Panc1 (cell line): Measurements from ENCODE around the gene SSBP3. TPM values are rescaled to one million over a fixed set of nuclear protein-coding genes. Genes with fewer than 3 reads are reported as not detected.
"Not testable (repeated sequence)": the region's sequence is repeated elsewhere in the genome, so short reads cannot be mapped to it uniquely, and the experiment has no call there.

Source experiments
- ATAC-seq: fragments of 200-7000 bp; cut with Tn5 transposase; 2 replicates; pipeline ENCODE4 v1.9.1; 2020; ENCODE audit warnings: mild to moderate bottlenecking, moderate library complexity
- BruUV-seq: library from RNA; stranded (reverse); fragments of 400-500 nt; replicated peaks from 2 replicates; lab custom pipeline; 2021; lab: Mats Ljungman, UMichigan
- CTCF ChIA-PET: fragments of 300-600 bp; sonication (Branson Sonifier 250); formaldehyde crosslinking; loops from one replicate; lab custom pipeline; 2022; ENCODE audit warnings: antibody characterized with exemption; lab: Charles Lee
- POLR2A ChIA-PET: fragments of 300-600 bp; sonication (Branson Sonifier 250); formaldehyde crosslinking; loops from one replicate; lab custom pipeline; 2022; ENCODE audit warnings: antibody characterized with exemption; lab: Charles Lee
- DNase-seq: peaks from one replicate; pipeline ENCODE4 v3.0.0-alpha.2; 2010; ENCODE audit warnings: low read depth, low spot score
- H3K27ac ChIP-seq: 2 replicates; pipeline ENCODE4 v1.5.1; 2011; ENCODE audit warnings: mild to moderate bottlenecking, low read length, inconsistent platforms
- H3K27me3 ChIP-seq: fragments of 200-500 bp; sonication (Bioruptor generic); 2 replicates; pipeline ENCODE4 v1.6.0; 2014; ENCODE audit warnings: low read length, inconsistent platforms; ENCODE audit not compliant: control insufficient read depth, insufficient read depth
- H3K36me3 ChIP-seq: fragments of 200-500 bp; sonication (Bioruptor generic); 2 replicates; pipeline ENCODE4 v1.5.1; 2014; ENCODE audit warnings: inconsistent platforms, mild to moderate bottlenecking, low read length, moderate library complexity; ENCODE audit not compliant: control insufficient read depth, insufficient read depth
- H3K4me1 ChIP-seq: 2 replicates; pipeline ENCODE4 v1.5.1; 2011; ENCODE audit warnings: inconsistent platforms, mild to moderate bottlenecking, low read length, moderate library complexity; ENCODE audit not compliant: control insufficient read depth, insufficient read depth
- H3K4me3 ChIP-seq, 2 experiments: 2 replicates each; pipeline ENCODE4 v1.5.1; 2011 to 2012; ENCODE audit warnings: low read depth in 2 of 2, low read length in 2 of 2, mild to moderate bottlenecking in 2 of 2, inconsistent platforms in 1 of 2, moderate library complexity in 1 of 2
- H3K9me3 ChIP-seq: fragments of 200-500 bp; sonication (Bioruptor generic); 2 replicates; pipeline ENCODE4 v1.5.1; 2014; ENCODE audit warnings: low read depth, mild to moderate bottlenecking, inconsistent platforms, low read length, moderate library complexity; ENCODE audit not compliant: control insufficient read depth, insufficient read depth
- POLR2AphosphoS5 ChIP-seq: IDR thresholded peaks from 2 replicates; pipeline ENCODE4 v1.6.1; 2012; ENCODE audit warnings: mild to moderate bottlenecking, low read depth, low read length, moderate library complexity
- SIN3A ChIP-seq: IDR thresholded peaks from 2 replicates; pipeline ENCODE4 v1.6.1; 2012; ENCODE audit warnings: low read depth, mild to moderate bottlenecking, low read length, moderate library complexity, borderline replicate concordance; ENCODE audit not compliant: insufficient read depth
- TCF7L2 ChIP-seq: IDR thresholded peaks from 2 replicates; pipeline ENCODE4 v1.6.1; 2011; ENCODE audit warnings: mild to moderate bottlenecking, low read depth, low read length, inconsistent platforms
- in situ Hi-C: cut with HindIII; loops from 2 replicates; pipeline ENCODE4 v1.10.0; 2016; ENCODE audit warnings: low sequenced_read_pairs, low pct_unique_long_range_greater_than_20kb
- intact Hi-C: fragments of 100-400 bp; cut with micrococcal nuclease; formaldehyde crosslinking; loops from one replicate; pipeline ENCODE4 v1.10.0; 2022; ENCODE audit not compliant: unreplicated experiment
- total RNA-seq: library from RNA; stranded (reverse); gene quantifications from one replicate; pipeline ENCODE4 v1.2.1, GENCODE V29; 2021; ENCODE audit not compliant: unreplicated experiment
- TF ChIP-seq, protein P1 (sequence below), 2 experiments: IDR thresholded peaks; 2 replicates each; pipeline ENCODE4 v1.6.1; 2011 to 2012; ENCODE audit warnings: low read depth in 2 of 2, control low read depth in 1 of 2, low read length in 1 of 2, mild to moderate bottlenecking in 1 of 2, moderate library complexity in 1 of 2; ENCODE audit not compliant: insufficient read depth in 1 of 2
- TF ChIP-seq, protein P2 (sequence below): fragments of 450-650 bp; IDR thresholded peaks from 2 replicates; pipeline ENCODE4 v1.5.1; 2017; ENCODE audit warnings: mild to moderate bottlenecking

The SSBP3 gene
- total RNA-seq, 1 experiment from 2014 or later = 22.5 TPM

DNA sequence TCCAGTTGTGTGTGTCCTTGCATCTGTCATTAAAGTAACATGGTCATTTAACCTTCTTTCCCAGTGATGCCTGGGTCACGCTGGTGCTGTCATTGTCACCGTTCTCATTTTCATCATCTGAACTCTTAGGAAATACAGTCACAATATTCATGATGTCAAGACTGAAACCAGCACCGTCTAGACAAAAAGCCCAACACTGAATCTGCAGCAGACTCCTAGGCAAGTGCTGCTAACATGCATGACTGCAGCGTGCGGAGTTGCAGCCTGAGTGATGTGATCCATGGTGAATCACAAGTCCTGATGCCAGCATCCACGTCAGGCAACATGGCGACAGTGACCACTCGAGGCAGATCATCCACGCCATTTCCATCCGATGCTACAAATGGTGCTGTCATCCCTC lies 168.6 kb downstream of the SSBP3 start:
- TF ChIP-seq POLR2AphosphoS5 = no peak
- TF ChIP-seq, protein P1, sequence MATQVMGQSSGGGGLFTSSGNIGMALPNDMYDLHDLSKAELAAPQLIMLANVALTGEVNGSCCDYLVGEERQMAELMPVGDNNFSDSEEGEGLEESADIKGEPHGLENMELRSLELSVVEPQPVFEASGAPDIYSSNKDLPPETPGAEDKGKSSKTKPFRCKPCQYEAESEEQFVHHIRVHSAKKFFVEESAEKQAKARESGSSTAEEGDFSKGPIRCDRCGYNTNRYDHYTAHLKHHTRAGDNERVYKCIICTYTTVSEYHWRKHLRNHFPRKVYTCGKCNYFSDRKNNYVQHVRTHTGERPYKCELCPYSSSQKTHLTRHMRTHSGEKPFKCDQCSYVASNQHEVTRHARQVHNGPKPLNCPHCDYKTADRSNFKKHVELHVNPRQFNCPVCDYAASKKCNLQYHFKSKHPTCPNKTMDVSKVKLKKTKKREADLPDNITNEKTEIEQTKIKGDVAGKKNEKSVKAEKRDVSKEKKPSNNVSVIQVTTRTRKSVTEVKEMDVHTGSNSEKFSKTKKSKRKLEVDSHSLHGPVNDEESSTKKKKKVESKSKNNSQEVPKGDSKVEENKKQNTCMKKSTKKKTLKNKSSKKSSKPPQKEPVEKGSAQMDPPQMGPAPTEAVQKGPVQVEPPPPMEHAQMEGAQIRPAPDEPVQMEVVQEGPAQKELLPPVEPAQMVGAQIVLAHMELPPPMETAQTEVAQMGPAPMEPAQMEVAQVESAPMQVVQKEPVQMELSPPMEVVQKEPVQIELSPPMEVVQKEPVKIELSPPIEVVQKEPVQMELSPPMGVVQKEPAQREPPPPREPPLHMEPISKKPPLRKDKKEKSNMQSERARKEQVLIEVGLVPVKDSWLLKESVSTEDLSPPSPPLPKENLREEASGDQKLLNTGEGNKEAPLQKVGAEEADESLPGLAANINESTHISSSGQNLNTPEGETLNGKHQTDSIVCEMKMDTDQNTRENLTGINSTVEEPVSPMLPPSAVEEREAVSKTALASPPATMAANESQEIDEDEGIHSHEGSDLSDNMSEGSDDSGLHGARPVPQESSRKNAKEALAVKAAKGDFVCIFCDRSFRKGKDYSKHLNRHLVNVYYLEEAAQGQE (IDR thresholded peaks at IDR 0.05; ENCODE audit: insufficient read depth in 1 of 2, low read depth in 2 of 2, low read length in 1 of 2) = no peak
- TF ChIP-seq TCF7L2 = no peak
- TF ChIP-seq SIN3A = no peak
- Histone ChIP-seq H3K36me3 (no peaks in the 10 kb centered on the region), H3K4me3 (no peak overlapping the region), H3K9me3 (no peaks in the 10 kb centered on the region), H3K27me3 (no peaks in the 10 kb centered on the region), H3K27ac (no peak overlapping the region), H3K4me1 (no peaks in the 10 kb centered on the region)
- CTCF ChIA-PET = no interaction called here
- in situ Hi-C loops (no loop called here), intact Hi-C loops (no loop called here)
- ATAC-seq (no peak), DNase-seq (no peak)
- BruUV-seq = no TSS peak
- POLR2A ChIA-PET = no interaction called here

DNA sequence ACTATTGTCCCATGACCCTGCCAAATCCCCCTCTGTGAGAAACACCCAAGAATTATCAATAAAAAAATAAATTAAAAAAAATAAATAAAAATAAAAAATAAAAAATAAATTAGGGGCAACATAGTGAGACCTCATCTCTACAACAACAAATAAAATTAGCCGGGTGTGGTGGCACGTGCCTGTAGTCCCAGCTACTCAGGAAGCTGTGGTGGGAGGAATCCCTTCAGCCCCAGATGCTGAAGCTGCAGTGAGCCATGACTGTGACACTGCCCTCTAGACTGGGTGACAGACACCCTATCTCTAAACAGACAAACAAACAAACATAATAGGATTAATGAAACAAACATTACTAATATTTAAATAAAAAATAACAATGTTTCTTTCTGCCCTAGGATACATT lies 171.9 kb downstream of the SSBP3 start:
- ATAC-seq = no peak
- CTCF ChIA-PET = no interaction called here
- no TSS peak for BruUV-seq

DNA sequence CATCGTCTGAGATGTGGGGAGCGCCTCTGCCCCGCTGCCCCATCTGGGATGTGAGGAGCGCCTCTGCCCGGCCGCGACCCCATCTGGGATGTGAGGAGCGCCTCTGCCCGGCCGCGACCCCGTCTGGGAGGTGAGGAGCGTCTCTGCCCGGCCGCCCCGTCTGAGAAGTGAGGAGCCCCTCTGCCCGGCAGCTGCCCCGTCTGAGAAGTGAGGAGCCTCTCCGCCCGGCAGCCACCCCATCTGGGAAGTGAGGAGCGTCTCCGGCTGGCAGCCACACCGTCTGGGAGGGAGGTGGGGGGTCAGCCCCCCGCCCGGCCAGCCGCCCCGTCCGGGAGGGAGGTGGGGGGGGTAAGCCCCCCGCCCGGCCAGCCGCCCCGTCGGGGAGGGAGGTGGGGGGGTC lies 173.0 kb downstream of the SSBP3 start:
- H3K4me1 ChIP-seq, H3K27me3 ChIP-seq, POLR2A ChIA-PET, DNase-seq, H3K4me3 ChIP-seq, intact Hi-C loops, BruUV-seq, H3K9me3 ChIP-seq, CTCF ChIA-PET, H3K36me3 ChIP-seq, in situ Hi-C loops, H3K27ac ChIP-seq, ATAC-seq: not testable (repeated sequence)

More for the DNA sequence above, 171.9 kb downstream of the SSBP3 start:
- Histone ChIP-seq H3K4me1 (no peaks in the 10 kb centered on the region), H3K27me3 (no peaks in the 10 kb centered on the region), H3K27ac (no peak overlapping the region), H3K4me3 (no peak overlapping the region), H3K36me3 (no peaks in the 10 kb centered on the region), H3K9me3 (no peaks in the 10 kb centered on the region)
- TF ChIP-seq POLR2AphosphoS5 (no peak), SIN3A (no peak), TCF7L2 (no peak)
- TF ChIP-seq, protein P1 (IDR thresholded peaks at IDR 0.05; ENCODE audit: insufficient read depth in 1 of 2, low read depth in 2 of 2, low read length in 1 of 2) = no peak
- TF ChIP-seq, protein P2, sequence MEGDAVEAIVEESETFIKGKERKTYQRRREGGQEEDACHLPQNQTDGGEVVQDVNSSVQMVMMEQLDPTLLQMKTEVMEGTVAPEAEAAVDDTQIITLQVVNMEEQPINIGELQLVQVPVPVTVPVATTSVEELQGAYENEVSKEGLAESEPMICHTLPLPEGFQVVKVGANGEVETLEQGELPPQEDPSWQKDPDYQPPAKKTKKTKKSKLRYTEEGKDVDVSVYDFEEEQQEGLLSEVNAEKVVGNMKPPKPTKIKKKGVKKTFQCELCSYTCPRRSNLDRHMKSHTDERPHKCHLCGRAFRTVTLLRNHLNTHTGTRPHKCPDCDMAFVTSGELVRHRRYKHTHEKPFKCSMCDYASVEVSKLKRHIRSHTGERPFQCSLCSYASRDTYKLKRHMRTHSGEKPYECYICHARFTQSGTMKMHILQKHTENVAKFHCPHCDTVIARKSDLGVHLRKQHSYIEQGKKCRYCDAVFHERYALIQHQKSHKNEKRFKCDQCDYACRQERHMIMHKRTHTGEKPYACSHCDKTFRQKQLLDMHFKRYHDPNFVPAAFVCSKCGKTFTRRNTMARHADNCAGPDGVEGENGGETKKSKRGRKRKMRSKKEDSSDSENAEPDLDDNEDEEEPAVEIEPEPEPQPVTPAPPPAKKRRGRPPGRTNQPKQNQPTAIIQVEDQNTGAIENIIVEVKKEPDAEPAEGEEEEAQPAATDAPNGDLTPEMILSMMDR = no peak
- no peak for DNase-seq
- intact Hi-C loops = no loop called here
- in situ Hi-C loops = no loop called here
- POLR2A ChIA-PET = interaction anchor here (0.7 kb wide), 1 partner anchor 166 kb away, joined by 4 read pairs; no protein-coding TSS in a partner anchor
